K562 (cell line): Measurements from ENCODE around the gene DAPK3. TPM values are rescaled to one million over a fixed set of nuclear protein-coding genes. Genes with fewer than 3 reads are reported as not detected.

Experiments used
- CEBPB ChIP-seq: fragments of 450-650 bp; IDR thresholded peaks from 2 replicates; pipeline ENCODE4 v1.6.1; 2016; ENCODE audit warnings: missing genetic modification characterization, missing compliant biosample characterization
- CHD1 ChIP-seq: fragments of 200-600 bp; sonication (generic); IDR thresholded peaks from one replicate; pipeline ENCODE4 v1.6.1; 2012; ENCODE audit warnings: mild to moderate bottlenecking, moderate library complexity, low read length, inconsistent platforms
- CHD2 ChIP-seq: IDR thresholded peaks from 2 replicates; pipeline ENCODE4 v1.6.1; 2011; ENCODE audit warnings: low read depth, low read length
- polyA plus RNA-seq, 8 experiments: library from polyadenylated mRNA; depleted of rRNA in 4 of 8; stranded (reverse) in 5 of 8; unstranded in 3 of 8; fragments of >200 nt; fragmentation: Nextera tagmentation in 2 of 8; fragmentation: Illumina TruSeq in 1 of 8; extraction: Ambion mirVana in 2 of 8; extraction: Trizol in 1 of 8; gene quantifications; 2 replicates each; pipeline versions ENCODE4 v1.2.1 to v1.2.3, GENCODE V29; 2011 to 2014; ENCODE audit warnings: inconsistent platforms in 1 of 8, missing spikeins in 1 of 8
- total RNA-seq, 7 experiments: library from RNA; depleted of rRNA in 6 of 7; stranded (reverse); fragments of >200 nt in 6 of 7; fragmentation: Illumina TruSeq in 2 of 7; extraction: Trizol in 2 of 7; gene quantifications; 2 replicates each; pipeline versions ENCODE4 v1.2.1 to v1.2.3, GENCODE V29; 2011 to 2021; ENCODE audit warnings: low replicate concordance in 1 of 7
- TF ChIP-seq, protein P1 (sequence below): sonication (generic); formaldehyde crosslinking; IDR thresholded peaks from 2 replicates; pipeline ENCODE4 v1.8.0; 2022; ENCODE audit warnings: missing genetic modification reagents, mild to moderate bottlenecking, borderline replicate concordance
- TF ChIP-seq, protein P2 (sequence below): fragments of 250-450 bp; sonication (Bioruptor Pico); IDR thresholded peaks from 2 replicates; pipeline ENCODE4 v1.8.0; 2021; ENCODE audit warnings: mild to moderate bottlenecking, moderate library complexity
- TF ChIP-seq, protein P3 (sequence below): fragments of 450-650 bp; IDR thresholded peaks from 2 replicates; pipeline ENCODE4 v1.6.1; 2016
- TF ChIP-seq, protein P4 (sequence below): fragments of 450-650 bp; IDR thresholded peaks from 2 replicates; pipeline ENCODE4 v1.6.1; 2016; ENCODE audit warnings: mild to moderate bottlenecking, moderate library complexity

DAPK3 gene
- total and polyA plus RNA-seq, 9 of the 15 experiments (the other 6 are each of a cell fraction or from before 2014, with no cell fraction given): 0.14 to 63.4 (median 25.0) TPM

DNA sequence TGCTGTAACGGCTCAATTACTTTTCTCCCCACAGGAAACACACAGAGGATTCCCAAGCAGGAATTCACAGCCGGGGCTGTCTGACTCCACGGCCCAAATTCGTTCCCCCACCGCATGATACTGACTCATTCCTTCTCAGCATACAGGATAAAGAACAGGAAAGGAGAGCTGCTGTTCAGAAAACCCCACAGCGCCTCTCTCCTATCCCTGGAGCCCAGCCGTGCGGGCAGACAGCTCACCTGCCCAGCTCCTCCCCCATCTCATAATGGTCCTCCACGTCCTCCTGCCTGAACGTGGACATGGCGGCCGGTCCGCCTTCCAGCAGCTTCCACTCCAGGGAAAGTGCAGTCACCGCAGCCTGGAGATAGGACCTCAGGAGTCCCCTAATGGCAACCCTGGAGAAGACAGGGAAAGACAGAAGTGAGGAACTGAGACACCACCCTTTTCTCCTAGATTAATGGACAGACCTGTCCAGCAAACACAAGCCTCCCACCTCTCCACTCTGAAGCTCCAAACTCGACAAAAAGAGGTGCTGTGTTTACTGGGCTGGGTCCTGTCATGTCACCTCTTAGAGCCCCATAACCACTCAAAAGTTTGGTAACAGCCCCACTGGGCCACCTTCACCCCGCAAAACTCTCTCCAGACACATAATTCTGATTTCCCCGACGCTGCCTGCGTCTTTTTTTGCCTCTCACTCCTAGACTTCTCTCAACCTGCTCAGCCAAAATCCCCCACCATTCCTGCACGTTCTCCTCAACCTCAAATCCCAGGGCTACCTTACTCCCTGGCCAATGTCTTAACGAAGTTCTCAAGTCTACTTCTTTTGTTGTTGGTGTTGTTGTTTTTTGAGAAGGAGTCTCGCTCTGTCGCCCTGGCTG lies 1.2 kb downstream of the DAPK3 start (continued):
- TF ChIP-seq, protein P1, sequence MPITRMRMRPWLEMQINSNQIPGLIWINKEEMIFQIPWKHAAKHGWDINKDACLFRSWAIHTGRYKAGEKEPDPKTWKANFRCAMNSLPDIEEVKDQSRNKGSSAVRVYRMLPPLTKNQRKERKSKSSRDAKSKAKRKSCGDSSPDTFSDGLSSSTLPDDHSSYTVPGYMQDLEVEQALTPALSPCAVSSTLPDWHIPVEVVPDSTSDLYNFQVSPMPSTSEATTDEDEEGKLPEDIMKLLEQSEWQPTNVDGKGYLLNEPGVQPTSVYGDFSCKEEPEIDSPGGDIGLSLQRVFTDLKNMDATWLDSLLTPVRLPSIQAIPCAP (CRISPR knock-in tag): no peak
- TF ChIP-seq, protein P2, sequence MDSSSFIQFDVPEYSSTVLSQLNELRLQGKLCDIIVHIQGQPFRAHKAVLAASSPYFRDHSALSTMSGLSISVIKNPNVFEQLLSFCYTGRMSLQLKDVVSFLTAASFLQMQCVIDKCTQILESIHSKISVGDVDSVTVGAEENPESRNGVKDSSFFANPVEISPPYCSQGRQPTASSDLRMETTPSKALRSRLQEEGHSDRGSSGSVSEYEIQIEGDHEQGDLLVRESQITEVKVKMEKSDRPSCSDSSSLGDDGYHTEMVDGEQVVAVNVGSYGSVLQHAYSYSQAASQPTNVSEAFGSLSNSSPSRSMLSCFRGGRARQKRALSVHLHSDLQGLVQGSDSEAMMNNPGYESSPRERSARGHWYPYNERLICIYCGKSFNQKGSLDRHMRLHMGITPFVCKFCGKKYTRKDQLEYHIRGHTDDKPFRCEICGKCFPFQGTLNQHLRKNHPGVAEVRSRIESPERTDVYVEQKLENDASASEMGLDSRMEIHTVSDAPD (CRISPR knock-in tag): no peak
- TF ChIP-seq CHD2 (no peak), CHD1 (peak; percentile 74), CEBPB (tag) (peak; percentile 56; the same call in 1 of the 2 replicates)
- TF ChIP-seq, protein P3, sequence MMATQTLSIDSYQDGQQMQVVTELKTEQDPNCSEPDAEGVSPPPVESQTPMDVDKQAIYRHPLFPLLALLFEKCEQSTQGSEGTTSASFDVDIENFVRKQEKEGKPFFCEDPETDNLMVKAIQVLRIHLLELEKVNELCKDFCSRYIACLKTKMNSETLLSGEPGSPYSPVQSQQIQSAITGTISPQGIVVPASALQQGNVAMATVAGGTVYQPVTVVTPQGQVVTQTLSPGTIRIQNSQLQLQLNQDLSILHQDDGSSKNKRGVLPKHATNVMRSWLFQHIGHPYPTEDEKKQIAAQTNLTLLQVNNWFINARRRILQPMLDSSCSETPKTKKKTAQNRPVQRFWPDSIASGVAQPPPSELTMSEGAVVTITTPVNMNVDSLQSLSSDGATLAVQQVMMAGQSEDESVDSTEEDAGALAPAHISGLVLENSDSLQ: 0 out of 2 replicates have a peak, but pooled peaks have one; percentile 25
- TF ChIP-seq, protein P4, sequence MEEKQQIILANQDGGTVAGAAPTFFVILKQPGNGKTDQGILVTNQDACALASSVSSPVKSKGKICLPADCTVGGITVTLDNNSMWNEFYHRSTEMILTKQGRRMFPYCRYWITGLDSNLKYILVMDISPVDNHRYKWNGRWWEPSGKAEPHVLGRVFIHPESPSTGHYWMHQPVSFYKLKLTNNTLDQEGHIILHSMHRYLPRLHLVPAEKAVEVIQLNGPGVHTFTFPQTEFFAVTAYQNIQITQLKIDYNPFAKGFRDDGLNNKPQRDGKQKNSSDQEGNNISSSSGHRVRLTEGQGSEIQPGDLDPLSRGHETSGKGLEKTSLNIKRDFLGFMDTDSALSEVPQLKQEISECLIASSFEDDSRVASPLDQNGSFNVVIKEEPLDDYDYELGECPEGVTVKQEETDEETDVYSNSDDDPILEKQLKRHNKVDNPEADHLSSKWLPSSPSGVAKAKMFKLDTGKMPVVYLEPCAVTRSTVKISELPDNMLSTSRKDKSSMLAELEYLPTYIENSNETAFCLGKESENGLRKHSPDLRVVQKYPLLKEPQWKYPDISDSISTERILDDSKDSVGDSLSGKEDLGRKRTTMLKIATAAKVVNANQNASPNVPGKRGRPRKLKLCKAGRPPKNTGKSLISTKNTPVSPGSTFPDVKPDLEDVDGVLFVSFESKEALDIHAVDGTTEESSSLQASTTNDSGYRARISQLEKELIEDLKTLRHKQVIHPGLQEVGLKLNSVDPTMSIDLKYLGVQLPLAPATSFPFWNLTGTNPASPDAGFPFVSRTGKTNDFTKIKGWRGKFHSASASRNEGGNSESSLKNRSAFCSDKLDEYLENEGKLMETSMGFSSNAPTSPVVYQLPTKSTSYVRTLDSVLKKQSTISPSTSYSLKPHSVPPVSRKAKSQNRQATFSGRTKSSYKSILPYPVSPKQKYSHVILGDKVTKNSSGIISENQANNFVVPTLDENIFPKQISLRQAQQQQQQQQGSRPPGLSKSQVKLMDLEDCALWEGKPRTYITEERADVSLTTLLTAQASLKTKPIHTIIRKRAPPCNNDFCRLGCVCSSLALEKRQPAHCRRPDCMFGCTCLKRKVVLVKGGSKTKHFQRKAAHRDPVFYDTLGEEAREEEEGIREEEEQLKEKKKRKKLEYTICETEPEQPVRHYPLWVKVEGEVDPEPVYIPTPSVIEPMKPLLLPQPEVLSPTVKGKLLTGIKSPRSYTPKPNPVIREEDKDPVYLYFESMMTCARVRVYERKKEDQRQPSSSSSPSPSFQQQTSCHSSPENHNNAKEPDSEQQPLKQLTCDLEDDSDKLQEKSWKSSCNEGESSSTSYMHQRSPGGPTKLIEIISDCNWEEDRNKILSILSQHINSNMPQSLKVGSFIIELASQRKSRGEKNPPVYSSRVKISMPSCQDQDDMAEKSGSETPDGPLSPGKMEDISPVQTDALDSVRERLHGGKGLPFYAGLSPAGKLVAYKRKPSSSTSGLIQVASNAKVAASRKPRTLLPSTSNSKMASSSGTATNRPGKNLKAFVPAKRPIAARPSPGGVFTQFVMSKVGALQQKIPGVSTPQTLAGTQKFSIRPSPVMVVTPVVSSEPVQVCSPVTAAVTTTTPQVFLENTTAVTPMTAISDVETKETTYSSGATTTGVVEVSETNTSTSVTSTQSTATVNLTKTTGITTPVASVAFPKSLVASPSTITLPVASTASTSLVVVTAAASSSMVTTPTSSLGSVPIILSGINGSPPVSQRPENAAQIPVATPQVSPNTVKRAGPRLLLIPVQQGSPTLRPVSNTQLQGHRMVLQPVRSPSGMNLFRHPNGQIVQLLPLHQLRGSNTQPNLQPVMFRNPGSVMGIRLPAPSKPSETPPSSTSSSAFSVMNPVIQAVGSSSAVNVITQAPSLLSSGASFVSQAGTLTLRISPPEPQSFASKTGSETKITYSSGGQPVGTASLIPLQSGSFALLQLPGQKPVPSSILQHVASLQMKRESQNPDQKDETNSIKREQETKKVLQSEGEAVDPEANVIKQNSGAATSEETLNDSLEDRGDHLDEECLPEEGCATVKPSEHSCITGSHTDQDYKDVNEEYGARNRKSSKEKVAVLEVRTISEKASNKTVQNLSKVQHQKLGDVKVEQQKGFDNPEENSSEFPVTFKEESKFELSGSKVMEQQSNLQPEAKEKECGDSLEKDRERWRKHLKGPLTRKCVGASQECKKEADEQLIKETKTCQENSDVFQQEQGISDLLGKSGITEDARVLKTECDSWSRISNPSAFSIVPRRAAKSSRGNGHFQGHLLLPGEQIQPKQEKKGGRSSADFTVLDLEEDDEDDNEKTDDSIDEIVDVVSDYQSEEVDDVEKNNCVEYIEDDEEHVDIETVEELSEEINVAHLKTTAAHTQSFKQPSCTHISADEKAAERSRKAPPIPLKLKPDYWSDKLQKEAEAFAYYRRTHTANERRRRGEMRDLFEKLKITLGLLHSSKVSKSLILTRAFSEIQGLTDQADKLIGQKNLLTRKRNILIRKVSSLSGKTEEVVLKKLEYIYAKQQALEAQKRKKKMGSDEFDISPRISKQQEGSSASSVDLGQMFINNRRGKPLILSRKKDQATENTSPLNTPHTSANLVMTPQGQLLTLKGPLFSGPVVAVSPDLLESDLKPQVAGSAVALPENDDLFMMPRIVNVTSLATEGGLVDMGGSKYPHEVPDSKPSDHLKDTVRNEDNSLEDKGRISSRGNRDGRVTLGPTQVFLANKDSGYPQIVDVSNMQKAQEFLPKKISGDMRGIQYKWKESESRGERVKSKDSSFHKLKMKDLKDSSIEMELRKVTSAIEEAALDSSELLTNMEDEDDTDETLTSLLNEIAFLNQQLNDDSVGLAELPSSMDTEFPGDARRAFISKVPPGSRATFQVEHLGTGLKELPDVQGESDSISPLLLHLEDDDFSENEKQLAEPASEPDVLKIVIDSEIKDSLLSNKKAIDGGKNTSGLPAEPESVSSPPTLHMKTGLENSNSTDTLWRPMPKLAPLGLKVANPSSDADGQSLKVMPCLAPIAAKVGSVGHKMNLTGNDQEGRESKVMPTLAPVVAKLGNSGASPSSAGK: no peak
